PFSK-1 (cell line): ENCODE data around the gene LRRC4C.

ENCODE experiments used
- FOXP2 ChIP-seq: optimal IDR thresholded peaks from 2 replicates; pipeline ENCODE3; 2011; ENCODE audit warnings: borderline replicate concordance, control low read depth, inconsistent platforms; ENCODE audit not compliant: insufficient read depth; ENCODE audit errors: extremely low read length, extremely low read depth
- POLR2AphosphoS5 ChIP-seq: IDR thresholded peaks from 2 replicates; pipeline ENCODE4 v1.6.1; 2012; ENCODE audit warnings: low read depth, mild to moderate bottlenecking, control low read depth, low read length, moderate library complexity
- REST ChIP-seq, 2 experiments: IDR thresholded peaks; 2 replicates each; pipeline versions ENCODE4 v1.6.1 to v1.8.0; 2011 to 2012; ENCODE audit warnings: low read depth in 2 of 2, low read length in 2 of 2, control low read depth in 1 of 2, inconsistent platforms in 1 of 2, mild to moderate bottlenecking in 1 of 2, moderate library complexity in 1 of 2; ENCODE audit not compliant: insufficient read depth in 1 of 2
- SIN3A ChIP-seq: IDR thresholded peaks from 2 replicates; pipeline ENCODE4 v1.6.1; 2012; ENCODE audit warnings: mild to moderate bottlenecking, low read length, moderate library complexity, borderline replicate concordance; ENCODE audit not compliant: insufficient read depth
- TAF1 ChIP-seq: IDR thresholded peaks from 2 replicates; pipeline ENCODE4 v1.6.1; 2012; ENCODE audit warnings: low read length, control low read depth, borderline replicate concordance; ENCODE audit not compliant: insufficient read depth

LRRC4C gene

GRCh38 chr11:41351825-41352224 is 107.6 kb downstream of the LRRC4C start:
- TF ChIP-seq SIN3A = no peak
- TF ChIP-seq FOXP2 = no peak
- no peak for TF ChIP-seq REST (IDR thresholded peaks at IDR 0.05; ENCODE audit: insufficient read depth in 1 of 2, low read depth in 2 of 2, low read length in 2 of 2)
- TF ChIP-seq POLR2AphosphoS5 = no peak
- no peak for TF ChIP-seq TAF1

GRCh38 chr11:41346042-41346441 is 113.4 kb downstream of the LRRC4C start:
- no peak for TF ChIP-seq SIN3A
- TF ChIP-seq REST (IDR thresholded peaks at IDR 0.05; ENCODE audit: insufficient read depth in 1 of 2, low read depth in 2 of 2, low read length in 2 of 2) = no peak
- TF ChIP-seq POLR2AphosphoS5 = no peak
- no peak for TF ChIP-seq TAF1
- no peak for TF ChIP-seq FOXP2

GRCh38 chr11:41334007-41334933 is 125.2 kb downstream of the LRRC4C start:
- TF ChIP-seq REST (IDR thresholded peaks at IDR 0.05; ENCODE audit: insufficient read depth in 1 of 2, low read depth in 2 of 2, low read length in 2 of 2) = no peak

GRCh38 chr11:41333357-41333756 is 126.1 kb downstream of the LRRC4C start:
- no peak for TF ChIP-seq REST (IDR thresholded peaks at IDR 0.05; ENCODE audit: insufficient read depth in 1 of 2, low read depth in 2 of 2, low read length in 2 of 2)
- no peak for TF ChIP-seq SIN3A
- TF ChIP-seq FOXP2 = no peak
- TF ChIP-seq POLR2AphosphoS5 = no peak
- TF ChIP-seq TAF1 = no peak

GRCh38 chr11:41328324-41328723 is 131.1 kb downstream of the LRRC4C start:
- TF ChIP-seq FOXP2 (no peak), REST (IDR thresholded peaks at IDR 0.05; ENCODE audit: insufficient read depth in 1 of 2, low read depth in 2 of 2, low read length in 2 of 2) (no peak), SIN3A (no peak), TAF1 (no peak), POLR2AphosphoS5 (no peak)
